ENCODE data around the gene KLHL33. TPM values are rescaled to one million over a fixed set of nuclear protein-coding genes. Genes with fewer than 3 reads are reported as not detected.

Gene KLHL33
- total RNA-seq, 1 experiment from 2014 or later, result not detected

GRCh38 chr14:20478894-20479293 is 42.9 kb upstream of the KLHL33 start:
- intact Hi-C loops (cut with micrococcal nuclease), result no loop called here
- CTCF ChIA-PET, result no interaction called here

GRCh38 chr14:20477211-20477876 is 41.4 kb upstream of the KLHL33 start:
- no peaks in the 10 kb centered on the region for H3K9me2 ChIP-seq (replicated peaks; ENCODE audit: low read length)
- no peak for TF ChIP-seq EZH2phosphoT487 (IDR thresholded peaks at IDR 0.05; ENCODE audit: borderline replicate concordance, low read length)
- TF ChIP-seq CTCF (conservative IDR thresholded peaks at IDR 0.05; ENCODE audit: low read depth, low read length), result no peak
- no peaks in the 10 kb centered on the region for H3K9me3 ChIP-seq (ENCODE audit: low read length)
- no peak overlapping the region for H3K4me2 ChIP-seq (ENCODE audit: low read length)
- peaks cover 1% of the 10 kb centered on the region; the same call in 1 of the 2 replicates for H3K4me1 ChIP-seq (ENCODE audit: insufficient read depth, low read length)
- H2AFZ ChIP-seq (ENCODE audit: low read length), result no peak overlapping the region
- H3F3A ChIP-seq (ENCODE audit: low read length, unreplicated experiment), result no peaks in the 10 kb centered on the region
- H3K36me3 ChIP-seq (ENCODE audit: low read depth, low read length), result peaks cover 60% of the 10 kb centered on the region
- DNase-seq (no peak), ATAC-seq (no peak)
- peaks cover 23% of the 10 kb centered on the region for H3K79me2 ChIP-seq (ENCODE audit: low read length)
- intact Hi-C loops (cut with micrococcal nuclease), result no loop called here
- ChIA-PET POLR2A (ENCODE audit: unreplicated experiment) (no interaction called here), CTCF (no interaction called here)
- no TSS peak for BruUV-seq (replicated peaks)
- no peaks in the 10 kb centered on the region for H3K27me3 ChIP-seq (ENCODE audit: low read length)
- no peak overlapping the region for H3K9ac ChIP-seq (ENCODE audit: low read length)
- peaks cover 16% of the 10 kb centered on the region for H4K20me1 ChIP-seq (ENCODE audit: low read length)
- H3K4me3 ChIP-seq (ENCODE audit: low read length), result no peak overlapping the region
- H3K27ac ChIP-seq (ENCODE audit: low read length), result no peak overlapping the region

More at GRCh38 chr14:20478894-20479293, 42.9 kb upstream of the KLHL33 start:
- 0 out of 2 replicates have a peak, but pooled peaks cover 10% of the 10 kb centered on the region for H3K79me2 ChIP-seq (ENCODE audit: low read length)
- POLR2A ChIA-PET (ENCODE audit: unreplicated experiment), result no interaction called here
- H3K4me1 ChIP-seq (ENCODE audit: insufficient read depth, low read length), result no peaks in the 10 kb centered on the region
- H3K9ac ChIP-seq (ENCODE audit: low read length), result no peak overlapping the region
- ATAC-seq (no peak), DNase-seq (no peak)
- no peak for TF ChIP-seq EZH2 (IDR thresholded peaks at IDR 0.05; ENCODE audit: low read length, unreplicated experiment)
- H3F3A ChIP-seq (ENCODE audit: low read length, unreplicated experiment), result no peaks in the 10 kb centered on the region
- no peaks in the 10 kb centered on the region for H3K9me3 ChIP-seq (ENCODE audit: low read length)
- H3K4me2 ChIP-seq (ENCODE audit: low read length), result no peak overlapping the region
- no peaks in the 10 kb centered on the region for H3K27me3 ChIP-seq (ENCODE audit: low read length)
- 0 out of 2 replicates have a peak, but pooled peaks cover 6% of the 10 kb centered on the region for H4K20me1 ChIP-seq (ENCODE audit: low read length)
- no peaks in the 10 kb centered on the region for H3K9me2 ChIP-seq (replicated peaks; ENCODE audit: low read length)
- no peak overlapping the region for H3K4me3 ChIP-seq (ENCODE audit: low read length)
- BruUV-seq (replicated peaks), result no TSS peak
- H3K36me3 ChIP-seq (ENCODE audit: low read depth, low read length), result peaks cover 45% of the 10 kb centered on the region
- no peak overlapping the region for H3K27ac ChIP-seq (ENCODE audit: low read length)
- no peak overlapping the region for H2AFZ ChIP-seq (ENCODE audit: low read length)

GRCh38 chr14:20476776-20477175 is 40.8 kb upstream of the KLHL33 start:
- Histone ChIP-seq H3K9me2 (replicated peaks; ENCODE audit: low read length) (no peaks in the 10 kb centered on the region), H3K27ac (ENCODE audit: low read length) (no peak overlapping the region), H4K20me1 (ENCODE audit: low read length) (peaks cover 22% of the 10 kb centered on the region), H3K36me3 (ENCODE audit: low read depth, low read length) (peaks cover 63% of the 10 kb centered on the region), H2AFZ (ENCODE audit: low read length) (no peak overlapping the region), H3K4me2 (ENCODE audit: low read length) (no peak overlapping the region), H3K9ac (ENCODE audit: low read length) (no peak overlapping the region), H3K79me2 (ENCODE audit: low read length) (peaks cover 29% of the 10 kb centered on the region), H3K4me1 (ENCODE audit: insufficient read depth, low read length) (peaks cover 7% of the 10 kb centered on the region), H3K27me3 (ENCODE audit: low read length) (no peaks in the 10 kb centered on the region), H3K9me3 (ENCODE audit: low read length) (no peaks in the 10 kb centered on the region), H3F3A (ENCODE audit: low read length, unreplicated experiment) (no peaks in the 10 kb centered on the region), H3K4me3 (ENCODE audit: low read length) (no peak overlapping the region)
- ATAC-seq, result no peak
- ChIA-PET CTCF (no interaction called here), POLR2A (ENCODE audit: unreplicated experiment) (no interaction called here)
- intact Hi-C loops (cut with micrococcal nuclease), result no loop called here
- TF ChIP-seq EZH2 (IDR thresholded peaks at IDR 0.05; ENCODE audit: low read length, unreplicated experiment), result no peak
- no TSS peak for BruUV-seq (replicated peaks)
- no peak for DNase-seq
